ENCODE measurements around the gene TPRG1L. TPM values are rescaled to one million over a fixed set of nuclear protein-coding genes. Genes with fewer than 3 reads are reported as not detected.

Gene TPRG1L
- total RNA-seq, 1 experiment from 2014 or later = 32.0 TPM

GRCh38 chr1:3652548-3653285 lies 27.9 kb downstream of the TPRG1L start:
- H3K9ac ChIP-seq (ENCODE audit: low read length) = no peak overlapping the region
- POLR2A ChIA-PET (ENCODE audit: unreplicated experiment) = no interaction called here
- intact Hi-C loops (cut with micrococcal nuclease) = no loop called here
- H3K4me2 ChIP-seq (ENCODE audit: low read length) = peak overlapping the region; percentile 58
- TF ChIP-seq EZH2 (IDR thresholded peaks at IDR 0.05; ENCODE audit: low read length, unreplicated experiment) = no peak
- TF ChIP-seq CTCF (conservative IDR thresholded peaks at IDR 0.05; ENCODE audit: low read depth, low read length) = no peak
- TF ChIP-seq EZH2phosphoT487 (IDR thresholded peaks at IDR 0.05; ENCODE audit: borderline replicate concordance, low read length) = no peak
- H3K4me3 ChIP-seq (ENCODE audit: low read length) = peak overlapping the region; percentile 51
- H3K27me3 ChIP-seq (ENCODE audit: low read length) = peaks cover 67% of the 10 kb centered on the region
- H3K9me3 ChIP-seq (ENCODE audit: low read length) = no peaks in the 10 kb centered on the region
- peak overlapping the region; percentile 14; the same call in 1 of the 2 replicates for H2AFZ ChIP-seq (ENCODE audit: low read length)
- H3K27ac ChIP-seq (ENCODE audit: low read length) = no peak overlapping the region
- H3K36me3 ChIP-seq (ENCODE audit: low read depth, low read length) = no peaks in the 10 kb centered on the region
- DNase-seq (no peak), ATAC-seq (0 out of 2 replicates have a peak, but pooled peaks have one; percentile 7)
- no peaks in the 10 kb centered on the region for H4K20me1 ChIP-seq (ENCODE audit: low read length)
- CTCF ChIA-PET = no interaction called here
- peaks cover 12% of the 10 kb centered on the region for H3K4me1 ChIP-seq (ENCODE audit: insufficient read depth, low read length)
- H3K79me2 ChIP-seq (ENCODE audit: low read length) = peaks cover 18% of the 10 kb centered on the region
- H3K9me2 ChIP-seq (replicated peaks; ENCODE audit: low read length) = no peaks in the 10 kb centered on the region
- no peaks in the 10 kb centered on the region for H3F3A ChIP-seq (ENCODE audit: low read length, unreplicated experiment)
- BruUV-seq (replicated peaks) = no TSS peak

DNA sequence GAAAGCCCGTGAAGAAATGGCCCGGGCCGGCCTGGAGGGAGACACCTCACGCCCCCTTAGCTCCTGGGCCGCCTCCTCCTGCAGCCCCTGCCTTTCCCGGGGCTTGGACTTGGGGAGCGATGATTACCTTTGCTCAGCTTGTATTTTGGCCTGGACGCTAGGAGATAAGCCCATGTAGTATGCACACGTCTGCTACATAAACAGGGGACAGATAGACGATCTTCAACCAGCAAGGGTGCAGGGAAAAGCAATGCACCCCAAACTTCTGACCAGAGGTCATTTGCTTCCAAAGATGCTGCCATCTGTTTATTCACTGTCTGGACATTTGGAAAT lies 28.4 kb downstream of the TPRG1L start:
- no TSS peak for BruUV-seq (replicated peaks)
- H3K79me2 ChIP-seq (ENCODE audit: low read length) = peaks cover 16% of the 10 kb centered on the region
- ChIA-PET POLR2A (ENCODE audit: unreplicated experiment) (no interaction called here), CTCF (no interaction called here)
- H4K20me1 ChIP-seq (ENCODE audit: low read length) = no peaks in the 10 kb centered on the region
- ATAC-seq = no peak
- no peak overlapping the region for H3K9ac ChIP-seq (ENCODE audit: low read length)
- H3K27ac ChIP-seq (ENCODE audit: low read length) = no peak overlapping the region
- peak overlapping the region; percentile 51 for H3K4me3 ChIP-seq (ENCODE audit: low read length)
- no peaks in the 10 kb centered on the region for H3K36me3 ChIP-seq (ENCODE audit: low read depth, low read length)
- H2AFZ ChIP-seq (ENCODE audit: low read length) = no peak overlapping the region
- H3K9me3 ChIP-seq (ENCODE audit: low read length) = no peaks in the 10 kb centered on the region
- H3K4me2 ChIP-seq (ENCODE audit: low read length) = peak overlapping the region; percentile 58
- no peaks in the 10 kb centered on the region for H3K9me2 ChIP-seq (replicated peaks; ENCODE audit: low read length)
- no peaks in the 10 kb centered on the region for H3F3A ChIP-seq (ENCODE audit: low read length, unreplicated experiment)
- H3K4me1 ChIP-seq (ENCODE audit: insufficient read depth, low read length) = peaks cover 9% of the 10 kb centered on the region
- peaks cover 73% of the 10 kb centered on the region for H3K27me3 ChIP-seq (ENCODE audit: low read length)
- TF ChIP-seq EZH2phosphoT487 (IDR thresholded peaks at IDR 0.05; ENCODE audit: borderline replicate concordance, low read length) = no peak
- no peak for TF ChIP-seq EZH2 (IDR thresholded peaks at IDR 0.05; ENCODE audit: low read length, unreplicated experiment)
- no peak for TF ChIP-seq CTCF (conservative IDR thresholded peaks at IDR 0.05; ENCODE audit: low read depth, low read length)
- intact Hi-C loops (cut with micrococcal nuclease) = no loop called here
- no peak for DNase-seq

GRCh38 chr1:3654549-3655281 lies 29.9 kb downstream of the TPRG1L start:
- Histone ChIP-seq H3K9me2 (replicated peaks; ENCODE audit: low read length) (no peaks in the 10 kb centered on the region), H4K20me1 (ENCODE audit: low read length) (no peaks in the 10 kb centered on the region), H3K27ac (ENCODE audit: low read length) (no peak overlapping the region), H3K9ac (ENCODE audit: low read length) (no peak overlapping the region), H3K27me3 (ENCODE audit: low read length) (peaks cover 74% of the 10 kb centered on the region), H3K4me3 (ENCODE audit: low read length) (no peak overlapping the region), H3K9me3 (ENCODE audit: low read length) (no peaks in the 10 kb centered on the region), H3K4me2 (ENCODE audit: low read length) (no peak overlapping the region), H3K4me1 (ENCODE audit: insufficient read depth, low read length) (no peaks in the 10 kb centered on the region), H3K79me2 (ENCODE audit: low read length) (peaks cover 1% of the 10 kb centered on the region), H2AFZ (ENCODE audit: low read length) (no peak overlapping the region), H3F3A (ENCODE audit: low read length, unreplicated experiment) (no peaks in the 10 kb centered on the region), H3K36me3 (ENCODE audit: low read depth, low read length) (no peaks in the 10 kb centered on the region)
- intact Hi-C loops (cut with micrococcal nuclease) = no loop called here
- ATAC-seq = no peak
- CTCF ChIA-PET = no interaction called here
- BruUV-seq (replicated peaks) = no TSS peak
- TF ChIP-seq CTCF (conservative IDR thresholded peaks at IDR 0.05; ENCODE audit: low read depth, low read length) (no peak), EZH2phosphoT487 (IDR thresholded peaks at IDR 0.05; ENCODE audit: borderline replicate concordance, low read length) (no peak), EZH2 (IDR thresholded peaks at IDR 0.05; ENCODE audit: low read length, unreplicated experiment) (no peak)
- no peak for DNase-seq
- POLR2A ChIA-PET (ENCODE audit: unreplicated experiment) = no interaction called here
